Mononuclear cell (primary cell): Measurements from ENCODE around the gene NYAP1. TPM values are rescaled to one million over a fixed set of nuclear protein-coding genes. Genes with fewer than 3 reads are reported as not detected.
"Not testable (repeated sequence)": the region's sequence is repeated elsewhere in the genome, so short reads cannot be mapped to it uniquely, and the experiment has no call there.

Source experiments
- H3K27me3 ChIP-seq: 2 replicates; pipeline ENCODE4 v1.6.0; 2011; ENCODE audit warnings: low read length, control low read depth; ENCODE audit not compliant: insufficient read depth
- H3K4me1 ChIP-seq: 2 replicates; pipeline ENCODE4 v1.5.1; 2011; ENCODE audit warnings: mild to moderate bottlenecking, low read length, control low read depth; ENCODE audit not compliant: insufficient read depth
- H3K4me3 ChIP-seq: 2 replicates; pipeline ENCODE4 v1.5.1; 2011; ENCODE audit warnings: mild to moderate bottlenecking, low read length, moderate library complexity
- H3K9me3 ChIP-seq: 2 replicates; pipeline ENCODE4 v1.5.1; 2011; ENCODE audit warnings: low read depth, mild to moderate bottlenecking, control low read depth, low read length
- total RNA-seq: library from RNA; depleted of rRNA; stranded (reverse); fragments of >200 nt; gene quantifications from one replicate; pipeline ENCODE4 v1.2.3, GENCODE V29; 2012

NYAP1 gene
- total RNA-seq, 1 donor: 0.10 TPM

DNA sequence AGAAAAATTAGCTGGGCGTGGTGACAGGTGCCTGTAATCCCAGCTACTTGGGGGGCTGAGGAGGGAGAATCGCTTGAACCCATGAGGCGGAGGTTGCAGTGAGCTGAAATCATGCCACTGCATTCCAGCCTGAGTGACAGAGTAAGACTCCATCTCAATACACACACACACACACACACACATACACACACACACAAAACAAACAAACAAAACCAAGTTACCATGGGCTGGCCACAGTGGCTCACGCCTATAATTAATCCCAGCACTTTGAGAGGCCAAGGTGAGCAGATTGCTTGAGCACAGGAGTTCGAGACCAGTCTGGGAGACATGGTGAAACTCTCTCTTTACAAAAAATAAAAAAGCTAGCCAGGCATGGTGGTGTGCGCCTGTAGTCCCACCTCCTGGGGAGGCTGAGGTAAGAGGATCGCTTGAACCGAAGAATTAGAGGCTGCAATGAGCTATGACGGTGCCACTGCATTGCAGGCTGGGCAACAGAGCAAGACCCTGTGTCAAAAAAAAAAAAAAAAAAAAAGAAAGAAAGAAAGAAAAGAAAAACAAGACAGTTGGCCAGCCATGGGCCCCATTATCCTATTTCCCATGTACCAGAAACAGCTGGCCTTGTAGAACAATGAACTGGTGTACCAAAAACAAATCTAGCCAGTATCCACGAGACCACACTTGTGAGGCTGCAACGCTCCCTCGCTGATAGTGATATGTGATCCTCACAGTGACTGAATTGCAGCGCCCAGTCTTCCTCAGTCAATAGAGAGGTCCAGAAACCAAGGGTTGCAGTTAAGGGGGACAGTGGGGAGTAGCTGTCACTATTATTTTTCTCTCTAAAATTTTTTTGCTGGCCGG, 48.7 kb downstream of the NYAP1 start:
- Histone ChIP-seq H3K9me3 (no peaks in the 10 kb centered on the region), H3K4me3 (no peak overlapping the region), H3K4me1 (no peaks in the 10 kb centered on the region), H3K27me3 (no peaks in the 10 kb centered on the region)

DNA sequence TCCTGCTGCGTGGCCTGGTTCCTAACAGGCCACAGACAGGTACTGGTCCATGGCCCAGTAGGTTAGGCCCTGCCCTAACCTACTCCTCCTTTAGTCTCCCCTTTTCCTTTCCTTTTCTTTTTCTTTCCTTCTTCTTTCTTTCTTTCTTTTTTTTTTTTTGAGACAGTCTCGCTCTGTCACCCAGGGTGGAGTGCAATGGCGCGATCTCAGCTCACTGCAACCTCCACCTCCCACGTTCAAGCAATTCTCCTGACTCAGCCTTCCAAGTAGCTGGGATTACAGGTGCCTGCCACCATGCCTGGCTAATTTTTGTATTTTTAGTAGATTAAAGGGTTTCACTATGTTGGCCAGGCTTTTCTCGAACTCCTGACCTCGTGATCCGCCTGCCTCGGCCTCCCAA, 52.3 kb downstream of the NYAP1 start:
- peaks cover 17% of the 10 kb centered on the region for H3K4me1 ChIP-seq
- H3K4me3 ChIP-seq, H3K9me3 ChIP-seq, H3K27me3 ChIP-seq: not testable (repeated sequence)

DNA sequence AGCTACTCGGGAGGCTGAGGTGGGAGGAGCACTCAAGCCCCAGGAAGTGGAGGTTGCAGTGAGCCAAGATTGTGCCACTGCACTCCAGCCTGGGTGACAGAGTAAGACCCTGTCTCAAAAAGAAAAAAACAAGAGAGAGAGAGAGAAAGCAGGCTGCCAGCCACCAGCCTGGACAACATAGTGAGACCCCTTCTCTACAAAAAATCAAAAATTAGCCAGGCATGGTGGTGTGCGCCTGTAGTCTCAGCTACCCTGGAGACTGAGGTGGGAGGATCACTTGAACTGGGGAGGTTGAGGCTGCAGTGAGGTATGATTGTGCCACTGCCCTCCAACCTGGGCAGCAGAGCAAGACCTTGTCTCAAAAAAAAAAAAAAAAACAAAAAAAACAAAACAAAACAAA, 53.0 kb downstream of the NYAP1 start:
- H3K4me1 ChIP-seq: peaks cover 17% of the 10 kb centered on the region
- not testable (repeated sequence) for H3K4me3 ChIP-seq, H3K9me3 ChIP-seq, H3K27me3 ChIP-seq

DNA sequence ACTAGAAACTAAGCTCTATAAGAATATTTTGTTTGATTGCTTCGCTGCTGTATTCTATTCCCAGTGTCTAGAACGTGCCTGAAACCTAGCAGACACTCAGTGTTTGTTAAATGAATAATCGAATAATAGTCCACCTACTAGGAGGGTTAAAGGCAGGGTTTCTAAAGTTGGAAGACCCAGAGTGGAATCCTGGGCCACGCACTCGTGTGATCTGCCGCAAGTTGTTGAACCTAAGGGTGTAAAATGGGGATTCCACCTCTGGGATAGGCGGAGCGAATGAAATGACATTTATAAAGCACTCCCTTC, 54.6 kb downstream of the NYAP1 start:
- Histone ChIP-seq H3K4me3 (peak overlapping the region; percentile 5), H3K9me3 (no peaks in the 10 kb centered on the region), H3K4me1 (peaks cover 23% of the 10 kb centered on the region), H3K27me3 (no peaks in the 10 kb centered on the region)

DNA sequence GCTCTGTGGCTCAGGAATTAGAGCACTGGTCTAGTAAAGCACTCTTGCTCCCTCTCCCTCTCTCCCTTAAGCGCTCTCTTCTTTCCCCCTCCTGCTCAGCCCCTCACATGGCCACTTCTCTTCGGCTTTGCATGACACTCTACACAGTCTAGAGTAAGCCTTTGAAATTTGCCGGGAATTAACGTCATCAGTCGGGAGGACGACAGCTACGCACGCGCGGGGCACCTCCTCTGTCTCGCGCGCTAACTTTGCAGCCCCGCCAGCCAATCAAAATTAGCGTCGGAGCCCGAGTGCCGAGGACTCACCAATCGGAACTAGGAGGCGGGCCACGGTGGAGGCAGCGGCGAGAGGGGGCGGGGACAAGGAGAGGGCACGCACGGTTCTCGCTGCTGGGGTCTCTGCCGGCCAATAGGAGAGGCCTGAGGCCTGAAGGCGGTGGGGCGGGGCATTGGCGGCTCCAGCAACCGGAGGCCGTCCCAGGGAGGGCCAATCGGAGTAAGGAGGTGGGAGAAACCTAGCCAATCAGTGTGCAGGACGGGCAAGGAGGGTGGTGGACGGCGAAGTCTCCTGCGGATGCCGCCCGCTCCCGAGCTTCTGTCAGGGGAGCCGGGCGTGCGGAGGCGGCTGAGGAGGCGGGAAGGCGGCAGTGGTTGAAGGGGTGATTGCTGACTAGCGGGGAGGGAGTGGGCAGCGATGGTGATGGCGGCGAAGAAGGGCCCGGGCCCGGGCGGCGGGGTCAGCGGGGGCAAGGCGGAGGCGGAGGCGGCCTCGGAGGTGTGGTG, 55.1 kb downstream of the NYAP1 start, which contains the start of gene AGFG2:
TSS of gene AGFG2 (plus strand) at position 550 of the 782 bp plus-strand sequence. CDS start at position 694, 144 bp downstream.
- peaks cover 27% of the 10 kb centered on the region for H3K4me1 ChIP-seq
- no peaks in the 10 kb centered on the region for H3K27me3 ChIP-seq
- peak within 1 kb of the TSS; percentile 57 for H3K4me3 ChIP-seq
- no peaks in the 10 kb centered on the region for H3K9me3 ChIP-seq

DNA sequence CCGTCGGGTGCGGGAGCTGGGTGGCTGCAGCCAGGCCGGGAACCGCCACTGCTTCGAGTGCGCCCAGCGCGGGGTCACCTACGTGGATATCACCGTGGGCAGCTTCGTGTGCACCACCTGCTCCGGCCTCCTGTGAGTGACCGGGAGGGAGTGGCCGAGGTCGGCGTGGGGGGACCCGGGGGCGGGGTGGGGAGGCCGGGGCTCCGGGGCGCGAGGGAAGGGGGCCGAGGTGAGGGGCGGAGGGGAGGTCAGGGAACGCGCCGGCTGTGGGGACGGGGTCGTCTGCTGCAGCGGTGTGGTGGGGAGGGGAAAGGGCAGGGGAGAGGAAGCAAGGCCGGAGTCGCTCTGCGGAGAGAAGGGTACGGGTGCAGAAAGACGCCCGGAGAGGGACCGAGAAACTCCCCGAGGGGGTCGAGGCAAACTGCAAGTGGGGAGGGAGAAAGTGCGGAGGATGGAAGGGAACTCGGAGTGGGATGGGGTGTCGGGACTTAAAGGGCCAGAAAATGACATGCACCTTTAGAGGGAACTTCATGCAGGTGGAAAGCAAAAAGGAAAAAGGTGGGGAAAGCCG, 55.8 kb downstream of the NYAP1 start:
- H3K27me3 ChIP-seq: no peaks in the 10 kb centered on the region
- peaks cover 33% of the 10 kb centered on the region for H3K4me1 ChIP-seq
- peak overlapping the region; percentile 57 for H3K4me3 ChIP-seq
- H3K9me3 ChIP-seq: no peaks in the 10 kb centered on the region

DNA sequence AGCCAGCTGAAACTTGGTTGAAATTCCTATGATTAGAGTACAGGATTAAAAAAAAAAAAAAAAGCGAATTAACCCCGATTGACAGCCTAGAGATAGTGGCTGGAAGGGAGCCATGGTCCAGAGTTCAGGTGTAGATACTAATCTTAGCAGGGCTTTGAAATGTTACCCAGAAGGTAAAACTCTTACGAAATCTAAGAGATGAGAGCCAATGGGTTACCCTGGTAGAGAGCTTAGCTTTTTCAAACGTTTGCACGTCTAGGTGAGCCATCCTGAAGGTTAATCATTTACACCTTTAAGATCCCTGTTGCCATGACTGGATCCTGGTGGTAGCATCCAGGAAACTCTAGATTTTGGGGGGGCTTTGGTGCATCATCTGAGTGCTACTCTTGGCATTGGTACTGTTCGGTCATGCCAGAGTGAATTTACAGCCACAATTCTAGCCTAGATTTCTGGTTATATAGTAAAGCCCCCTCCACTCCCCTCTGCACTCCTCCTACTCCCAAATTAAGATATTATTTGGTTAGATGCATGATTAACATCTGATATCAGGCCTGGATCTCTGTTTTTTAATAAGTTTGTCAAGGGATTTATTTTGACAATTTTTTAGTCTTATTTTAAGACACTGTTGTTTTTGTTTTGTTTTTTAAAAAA, 56.5 kb downstream of the NYAP1 start:
- Histone ChIP-seq H3K9me3 (no peaks in the 10 kb centered on the region), H3K4me3 (peak overlapping the region; percentile 57), H3K27me3 (no peaks in the 10 kb centered on the region), H3K4me1 (peaks cover 39% of the 10 kb centered on the region)

DNA sequence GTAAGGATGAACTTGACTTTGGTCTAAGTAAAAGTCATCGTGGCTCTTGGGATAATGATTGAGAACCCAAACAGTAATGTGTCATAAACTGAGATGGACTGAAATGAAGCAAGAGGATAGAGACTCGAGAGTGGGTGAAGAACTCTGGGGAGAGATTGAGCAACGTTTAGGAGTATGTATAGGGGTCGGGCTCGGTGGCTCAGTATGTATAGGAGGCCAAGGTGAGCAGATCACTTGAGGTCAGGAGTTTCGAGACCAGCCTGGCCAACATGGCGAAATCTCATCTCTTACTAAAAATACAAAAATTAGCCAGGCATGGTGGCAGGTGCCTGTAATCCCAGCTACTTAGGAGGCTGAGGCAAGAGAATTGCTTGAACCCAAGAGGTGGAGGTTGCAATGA, 57.6 kb downstream of the NYAP1 start:
- H3K9me3 ChIP-seq, H3K4me3 ChIP-seq, H3K27me3 ChIP-seq: not testable (repeated sequence)
- peaks cover 50% of the 10 kb centered on the region for H3K4me1 ChIP-seq

DNA sequence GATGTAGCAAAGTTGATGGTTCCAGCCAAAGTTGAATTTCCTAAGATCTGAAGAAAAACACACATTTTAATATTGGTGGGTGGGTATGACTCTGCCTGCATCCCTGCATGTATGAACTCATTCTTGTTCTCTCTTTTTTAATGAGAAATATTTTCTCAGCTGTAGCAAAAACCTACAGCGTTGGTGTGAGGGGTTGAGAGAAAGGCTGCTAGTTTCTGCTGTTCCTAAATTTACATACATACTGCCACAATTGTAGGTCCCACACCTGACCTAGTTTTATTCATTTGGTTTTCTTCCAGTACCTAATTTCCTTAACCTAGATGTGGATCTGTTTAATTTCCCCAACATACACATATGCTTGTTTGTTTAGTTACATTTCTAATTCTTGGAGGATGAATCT, 59.9 kb downstream of the NYAP1 start:
- Histone ChIP-seq H3K27me3 (no peaks in the 10 kb centered on the region), H3K4me3 (no peak overlapping the region), H3K4me1 (peaks cover 68% of the 10 kb centered on the region), H3K9me3 (no peaks in the 10 kb centered on the region)

DNA sequence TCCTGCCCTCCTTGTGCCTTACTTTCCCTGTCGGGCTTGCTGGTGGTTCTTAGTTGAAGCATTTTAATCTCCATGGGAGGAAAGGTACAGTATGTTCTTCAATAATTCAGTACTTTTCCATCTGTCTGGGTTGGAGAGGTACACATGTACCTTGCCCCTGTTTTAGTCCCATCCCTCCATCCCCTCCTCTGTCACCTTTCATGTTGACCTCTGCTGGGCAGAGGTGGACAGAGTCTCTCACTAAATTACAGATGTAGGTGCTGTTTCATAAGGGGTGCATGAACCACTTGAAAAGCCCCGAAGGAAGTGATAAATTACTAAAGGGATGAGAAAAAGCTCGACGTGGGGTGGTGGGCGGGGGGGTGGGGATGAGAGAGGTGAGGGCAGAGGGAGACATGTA, 60.7 kb downstream of the NYAP1 start:
- Histone ChIP-seq H3K9me3 (no peaks in the 10 kb centered on the region), H3K27me3 (no peaks in the 10 kb centered on the region), H3K4me3 (no peak overlapping the region), H3K4me1 (peaks cover 72% of the 10 kb centered on the region)

Other genes starting within 250 kb of the NYAP1 start
- under 0.01 TPM for gene SPDYE3, start 176.2 kb upstream of the NYAP1 start, total RNA-seq
- gene PILRB, start 125.8 kb upstream of the NYAP1 start, total RNA-seq: 26.6 TPM
- gene PILRA, start 110.4 kb upstream of the NYAP1 start, total RNA-seq: 56.7 TPM
- 3.3 TPM for gene ZCWPW1, start 55.2 kb upstream of the NYAP1 start, total RNA-seq
- gene MEPCE, start 54.1 kb upstream of the NYAP1 start, total RNA-seq: 36.7 TPM
- 12.6 TPM for gene PPP1R35, start 47.4 kb upstream of the NYAP1 start, total RNA-seq
- 0.73 TPM for gene SPACDR, start 19.7 kb upstream of the NYAP1 start, total RNA-seq
- 39.8 TPM for gene TSC22D4, start 4.7 kb upstream of the NYAP1 start, total RNA-seq
- 3.4 TPM for gene AGFG2, start 55.3 kb downstream of the NYAP1 start, total RNA-seq
- gene SAP25, start 90.0 kb downstream of the NYAP1 start, total RNA-seq: 1.8 TPM
- 153 TPM for gene LRCH4, start 102.2 kb downstream of the NYAP1 start, total RNA-seq
- 0.21 TPM for gene FBXO24, start 102.4 kb downstream of the NYAP1 start, total RNA-seq
- 0.42 TPM for gene PCOLCE, start 118.4 kb downstream of the NYAP1 start, total RNA-seq
- gene MOSPD3, start 128.6 kb downstream of the NYAP1 start, total RNA-seq: 6.2 TPM
- 0.31 TPM for gene TFR2, start 157.6 kb downstream of the NYAP1 start, total RNA-seq
- gene ACTL6B, start 172.5 kb downstream of the NYAP1 start, total RNA-seq: not detected
- 82.2 TPM for gene GNB2, start 189.8 kb downstream of the NYAP1 start, total RNA-seq
- 26.3 TPM for gene GIGYF1, start 210.3 kb downstream of the NYAP1 start, total RNA-seq
- gene POP7, start 222.2 kb downstream of the NYAP1 start, total RNA-seq: 10.4 TPM
- gene EPO, start 236.5 kb downstream of the NYAP1 start, total RNA-seq: not detected
- gene ZAN, start 249.7 kb downstream of the NYAP1 start, total RNA-seq: not detected